Measurements from ENCODE around the gene PNKP. TPM values are rescaled to one million over a fixed set of nuclear protein-coding genes. Genes with fewer than 3 reads are reported as not detected.
A peak's percentile ranks its signal among the peaks of the same experiment; 100 is the strongest.

Gene PNKP
- total and polyA plus RNA-seq, 9 of the 15 experiments (the other 6 are each of a cell fraction or from before 2014, with no cell fraction given) = 2.8 to 85.4 (median 25.3) TPM

GRCh38 chr19:49861107-49861506, 6.3 kb downstream of the PNKP start (continued):
- TF ChIP-seq MGA (IDR thresholded peaks at IDR 0.05) = no peak
- TF ChIP-seq MEF2D (tag; conservative IDR thresholded peaks at IDR 0.05; ENCODE audit: low read depth) = no peak
- TF ChIP-seq ZNF592 (IDR thresholded peaks at IDR 0.05) = no peak
- TF ChIP-seq POLR2A (conservative IDR thresholded peaks at IDR 0.05) = peak; percentile 1
- no peak for TF ChIP-seq SIN3B (IDR thresholded peaks at IDR 0.05; ENCODE audit: low read depth)
- TF ChIP-seq ZFPM2 (CRISPR knock-in tag; IDR thresholded peaks at IDR 0.05) = no peak
- TF ChIP-seq PREB (CRISPR knock-in tag; IDR thresholded peaks at IDR 0.05) = no peak
- peak in 1 of 2 experiments; percentile 10; a peak in 1 of 4 replicates for TF ChIP-seq SIN3A (IDR thresholded peaks at IDR 0.05; ENCODE audit: borderline replicate concordance in 2 of 2, control insufficient read depth in 1 of 2, low read depth in 2 of 2, low read length in 2 of 2)
- TF ChIP-seq NCOR1 (IDR thresholded peaks at IDR 0.05) = no peak
- TF ChIP-seq RNF2 (IDR thresholded peaks at IDR 0.05) = no peak
- TF ChIP-seq POLR2AphosphoS5 (IDR thresholded peaks at IDR 0.05; ENCODE audit: control insufficient read depth, insufficient read depth, low read depth, low read length) = peak; percentile 13; the same call in 1 of the 2 replicates
- TF ChIP-seq CBX3 (IDR thresholded peaks at IDR 0.05; ENCODE audit: borderline replicate concordance in 1 of 2, low read length in 2 of 2) = no peak
